Lower lobe of right lung (tissue), 2 donors: Measurements from ENCODE around the gene ACSM6. TPM values are rescaled to one million over a fixed set of nuclear protein-coding genes. Genes with fewer than 3 reads are reported as not detected.

Experiments used
- ATAC-seq, 2 donors: fragments of 200-7000 bp; cut with Tn5 transposase; one replicate each; pipeline ENCODE4 v1.9.1; 2020 to 2022; ENCODE audit warnings: mild to moderate bottlenecking in 2 of 2, moderate library complexity in 2 of 2
- DNase-seq: peaks from one replicate; pipeline ENCODE4 v3.0.0-alpha.2; 2020
- H3K27ac ChIP-seq: fragments of 200-600 bp; one replicate; pipeline ENCODE4 v1.8.0; 2022
- H3K27me3 ChIP-seq: fragments of 200-600 bp; one replicate; pipeline ENCODE4 v1.8.0; 2022; ENCODE audit warnings: low read depth
- H3K36me3 ChIP-seq: fragments of 200-600 bp; one replicate; pipeline ENCODE4 v1.8.0; 2022; ENCODE audit warnings: mild to moderate bottlenecking
- H3K4me1 ChIP-seq: fragments of 200-600 bp; one replicate; pipeline ENCODE4 v1.8.0; 2022
- H3K4me3 ChIP-seq: fragments of 200-600 bp; one replicate; pipeline ENCODE4 v1.8.0; 2022; ENCODE audit warnings: mild to moderate bottlenecking
- H3K9me3 ChIP-seq: fragments of 200-600 bp; one replicate; pipeline ENCODE4 v1.8.0; 2022
- intact Hi-C: fragments of 100-400 bp; cut with DNase I; formaldehyde crosslinking; loops from one replicate; pipeline ENCODE4 v1.11.0; 2022
- total RNA-seq: library from RNA; stranded (reverse); fragmentation: NEBNext Ultra II Directional; extraction: Animal tissue kit (Norgen Biotek cat#: 25700); gene quantifications from one replicate; pipeline ENCODE4 v1.2.1, GENCODE V29; 2021
- TF ChIP-seq, protein P1 (sequence below): fragments of 200-600 bp; IDR thresholded peaks from one replicate; pipeline ENCODE4 v1.8.0; 2022; ENCODE audit warnings: antibody characterized with exemption, mild to moderate bottlenecking
- donor health status: DM: no; HTN: yes; CAD: no; lungs with severe emphysema.

The ACSM6 gene
- total RNA-seq, 1 donor from 2014 or later = not detected

GRCh38 chr10:95208702-95209391 is 14.8 kb downstream of the ACSM6 start:
- DNase-seq = no peak
- TF ChIP-seq, protein P1, sequence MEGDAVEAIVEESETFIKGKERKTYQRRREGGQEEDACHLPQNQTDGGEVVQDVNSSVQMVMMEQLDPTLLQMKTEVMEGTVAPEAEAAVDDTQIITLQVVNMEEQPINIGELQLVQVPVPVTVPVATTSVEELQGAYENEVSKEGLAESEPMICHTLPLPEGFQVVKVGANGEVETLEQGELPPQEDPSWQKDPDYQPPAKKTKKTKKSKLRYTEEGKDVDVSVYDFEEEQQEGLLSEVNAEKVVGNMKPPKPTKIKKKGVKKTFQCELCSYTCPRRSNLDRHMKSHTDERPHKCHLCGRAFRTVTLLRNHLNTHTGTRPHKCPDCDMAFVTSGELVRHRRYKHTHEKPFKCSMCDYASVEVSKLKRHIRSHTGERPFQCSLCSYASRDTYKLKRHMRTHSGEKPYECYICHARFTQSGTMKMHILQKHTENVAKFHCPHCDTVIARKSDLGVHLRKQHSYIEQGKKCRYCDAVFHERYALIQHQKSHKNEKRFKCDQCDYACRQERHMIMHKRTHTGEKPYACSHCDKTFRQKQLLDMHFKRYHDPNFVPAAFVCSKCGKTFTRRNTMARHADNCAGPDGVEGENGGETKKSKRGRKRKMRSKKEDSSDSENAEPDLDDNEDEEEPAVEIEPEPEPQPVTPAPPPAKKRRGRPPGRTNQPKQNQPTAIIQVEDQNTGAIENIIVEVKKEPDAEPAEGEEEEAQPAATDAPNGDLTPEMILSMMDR = peak; percentile 31
- no peak for ATAC-seq

DNA sequence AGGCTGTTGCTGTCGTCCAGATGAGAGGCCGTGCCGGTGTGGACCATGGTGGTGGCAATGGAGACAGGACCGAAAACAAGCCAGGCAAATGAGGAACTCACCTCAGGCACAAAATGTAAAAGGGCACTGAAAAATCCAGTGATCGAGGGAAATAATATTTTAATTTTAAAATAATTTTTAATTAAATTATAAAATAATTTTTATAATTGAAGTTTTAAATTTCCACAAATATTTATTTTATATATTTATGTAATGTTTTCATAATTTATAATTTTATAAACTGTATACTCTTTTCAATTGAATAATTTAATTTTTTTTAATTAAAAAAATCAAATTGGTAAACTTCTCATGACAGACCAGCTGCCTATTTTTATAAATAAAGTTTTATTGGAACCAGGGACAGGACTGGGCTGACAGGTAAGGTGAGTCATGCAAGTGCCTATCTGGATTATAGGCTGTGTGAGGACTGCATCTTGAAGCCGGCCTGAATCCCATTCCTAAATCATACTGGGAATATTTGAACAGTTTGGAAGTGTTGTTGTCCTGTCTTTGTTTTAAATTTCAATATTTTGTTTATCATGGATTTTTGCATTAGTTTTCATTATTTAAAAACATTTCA is 15.6 kb downstream of the ACSM6 start:
- intact Hi-C loops = no loop called here
- no peak overlapping the region for H3K27ac ChIP-seq
- no peak for ATAC-seq
- H3K4me3 ChIP-seq = no peak overlapping the region
- H3K36me3 ChIP-seq = no peaks in the 10 kb centered on the region
- no peaks in the 10 kb centered on the region for H3K4me1 ChIP-seq
- H3K9me3 ChIP-seq = no peaks in the 10 kb centered on the region
- H3K27me3 ChIP-seq = no peaks in the 10 kb centered on the region
- TF ChIP-seq, protein P1 = no peak
- DNase-seq = no peak

More at GRCh38 chr10:95208702-95209391, 14.8 kb downstream of the ACSM6 start:
- H3K9me3 ChIP-seq = no peaks in the 10 kb centered on the region
- intact Hi-C loops = no loop called here
- no peaks in the 10 kb centered on the region for H3K4me1 ChIP-seq
- no peaks in the 10 kb centered on the region for H3K36me3 ChIP-seq
- no peak overlapping the region for H3K4me3 ChIP-seq
- no peak overlapping the region for H3K27ac ChIP-seq
- H3K27me3 ChIP-seq = no peaks in the 10 kb centered on the region

DNA sequence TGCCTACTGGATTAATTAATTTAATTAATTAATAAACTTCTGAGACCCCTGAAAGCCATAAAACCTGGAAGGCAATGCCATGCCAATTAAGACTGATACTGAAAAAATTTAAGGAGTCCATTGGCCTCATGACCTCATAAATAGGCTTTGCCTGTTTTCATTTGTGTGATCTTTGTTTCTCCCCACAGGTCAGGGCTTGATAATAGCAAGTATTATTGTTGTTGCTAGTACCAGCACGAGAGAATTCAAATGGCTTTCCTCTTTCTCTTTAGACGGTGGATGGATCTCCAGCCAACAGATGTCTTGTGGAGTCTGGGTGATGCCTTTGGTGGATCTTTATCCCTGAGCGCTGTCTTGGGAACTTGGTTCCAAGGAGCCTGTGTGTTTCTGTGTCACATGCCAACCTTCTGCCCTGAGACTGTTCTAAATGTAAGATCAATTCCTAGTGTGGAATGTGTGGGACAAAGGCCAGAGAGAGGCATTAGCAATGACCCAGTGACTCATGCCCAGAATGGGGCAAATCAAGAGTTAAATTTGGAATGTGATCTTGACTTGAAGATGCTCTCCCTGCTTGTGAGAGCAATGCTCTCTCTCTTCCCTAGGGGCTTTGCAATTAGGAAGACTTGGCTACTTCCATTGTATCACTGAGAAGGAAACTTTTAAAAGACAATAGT is 17.7 kb downstream of the ACSM6 start:
- Histone ChIP-seq H3K27ac (no peak overlapping the region), H3K9me3 (no peaks in the 10 kb centered on the region), H3K4me1 (no peaks in the 10 kb centered on the region), H3K27me3 (no peaks in the 10 kb centered on the region), H3K36me3 (no peaks in the 10 kb centered on the region), H3K4me3 (no peak overlapping the region)
- DNase-seq (no peak), ATAC-seq (no peak)
- intact Hi-C loops = no loop called here
- TF ChIP-seq, protein P1 = no peak

GRCh38 chr10:95214369-95214768 is 20.3 kb downstream of the ACSM6 start:
- no peaks in the 10 kb centered on the region for H3K27me3 ChIP-seq
- no peak for ATAC-seq
- TF ChIP-seq, protein P1 = no peak
- no peaks in the 10 kb centered on the region for H3K9me3 ChIP-seq
- DNase-seq = no peak
- H3K4me3 ChIP-seq = no peak overlapping the region
- no peaks in the 10 kb centered on the region for H3K4me1 ChIP-seq
- intact Hi-C loops = no loop called here
- H3K36me3 ChIP-seq = no peaks in the 10 kb centered on the region
- no peak overlapping the region for H3K27ac ChIP-seq

- H3K4me3 ChIP-seq = no peak overlapping the region
- H3K4me1 ChIP-seq = no peaks in the 10 kb centered on the region
- TF ChIP-seq, protein P1 = no peak
Measured at GRCh38 chr10:95214793-95215192, 20.8 kb downstream of the ACSM6 start.

More at GRCh38 chr10:95214793-95215192, 20.8 kb downstream of the ACSM6 start:
- intact Hi-C loops = no loop called here
- Histone ChIP-seq H3K36me3 (no peaks in the 10 kb centered on the region), H3K9me3 (no peaks in the 10 kb centered on the region), H3K27me3 (no peaks in the 10 kb centered on the region), H3K27ac (no peak overlapping the region)
- DNase-seq (no peak), ATAC-seq (no peak)
